MV-4-11 (cell line): ENCODE measurements around the gene ZFAND3.

ENCODE experiments used
- DNase-seq: peaks from one replicate; lab custom pipeline; 2025; lab: John Stamatoyannopoulos, UW

The ZFAND3 gene

DNA sequence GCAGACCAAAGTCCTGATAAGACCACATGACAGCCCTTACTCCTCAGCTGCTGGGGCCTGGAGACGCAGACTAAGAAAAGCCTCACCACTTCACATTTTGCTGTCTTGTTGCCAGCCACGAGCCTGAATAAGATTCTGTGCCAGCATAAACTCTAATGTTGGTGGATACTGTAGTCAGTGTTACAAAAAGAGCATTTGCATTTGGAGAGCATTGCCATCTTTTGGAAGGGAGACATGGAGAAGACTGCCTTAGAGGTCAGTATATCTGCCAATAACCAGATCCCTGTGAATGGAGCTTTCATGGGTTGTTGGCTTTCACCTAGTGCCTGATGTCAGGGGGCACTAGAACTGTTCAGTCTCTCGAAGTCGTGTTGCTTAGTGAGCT is 315.2 kb downstream of the ZFAND3 start:
- DNase-seq: no peak

DNA sequence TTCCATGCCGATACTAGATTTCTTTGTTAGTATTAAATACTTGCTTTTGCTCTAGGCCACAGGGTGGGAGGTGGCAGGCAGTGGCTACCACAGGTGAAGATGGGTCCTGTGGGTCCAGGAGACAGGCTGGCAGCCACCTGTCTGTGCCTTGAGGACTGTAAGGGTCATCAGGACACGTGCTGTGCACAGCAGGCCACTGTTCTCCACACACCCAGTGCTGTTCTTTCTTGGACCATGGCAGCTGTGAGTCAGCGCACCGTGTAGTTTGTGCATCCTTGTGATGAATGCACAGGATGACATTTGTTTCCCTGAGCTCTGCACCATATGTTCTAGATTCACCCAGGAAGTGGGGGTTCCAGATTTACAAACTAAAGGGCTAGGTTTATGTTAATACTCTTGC is 317.0 kb downstream of the ZFAND3 start:
- no peak for DNase-seq

DNA sequence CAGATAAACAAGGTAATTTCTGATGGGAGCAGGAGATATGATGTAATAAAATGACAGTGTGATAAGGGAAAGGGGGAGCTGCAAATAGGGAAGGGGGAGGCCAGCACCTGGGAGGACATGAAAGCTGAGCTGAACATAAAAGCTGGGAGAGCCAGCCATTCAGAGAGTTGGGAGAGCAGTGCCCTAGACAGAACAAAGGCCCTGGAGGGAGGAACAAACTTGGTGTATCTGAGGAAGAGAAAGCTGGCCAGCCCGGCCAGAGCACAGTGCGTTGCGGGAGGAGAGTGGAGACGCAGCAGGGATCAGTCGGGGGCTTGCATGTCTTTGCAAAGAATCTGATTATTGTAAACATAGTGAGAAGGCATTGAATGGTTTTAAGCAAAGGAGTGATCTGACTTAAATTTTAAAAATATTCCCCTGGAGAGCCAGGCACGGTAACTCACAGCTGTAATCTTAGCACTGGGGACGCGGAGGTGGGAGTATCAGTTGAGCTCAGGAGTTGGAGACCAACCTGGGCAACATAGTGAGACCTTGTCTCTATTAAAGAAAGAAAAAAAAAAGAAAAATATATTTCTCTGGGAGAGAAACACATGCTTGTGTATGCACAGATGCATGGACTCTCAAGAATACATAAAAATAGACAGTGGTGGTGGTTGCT is 318.2 kb downstream of the ZFAND3 start:
- no peak for DNase-seq

DNA sequence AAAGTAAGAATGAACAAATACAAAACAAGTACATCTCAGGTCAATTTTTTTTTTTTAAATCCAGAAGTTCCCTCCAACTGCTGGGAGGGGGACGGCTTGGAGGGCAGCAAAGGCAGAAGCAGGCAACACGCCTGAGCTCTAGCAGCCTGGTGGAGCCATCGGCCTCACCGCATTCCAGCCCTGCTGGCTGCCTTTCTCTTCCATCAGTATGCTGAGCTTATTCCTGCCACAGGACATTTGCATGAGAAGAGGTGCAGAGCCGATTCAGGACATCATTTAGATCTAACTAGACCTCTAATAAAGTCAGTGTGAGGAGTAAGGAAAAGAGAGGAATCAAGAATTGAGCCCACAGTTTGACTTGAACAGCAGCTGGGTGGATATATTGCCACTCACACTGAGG is 318.8 kb downstream of the ZFAND3 start:
- no peak for DNase-seq

DNA sequence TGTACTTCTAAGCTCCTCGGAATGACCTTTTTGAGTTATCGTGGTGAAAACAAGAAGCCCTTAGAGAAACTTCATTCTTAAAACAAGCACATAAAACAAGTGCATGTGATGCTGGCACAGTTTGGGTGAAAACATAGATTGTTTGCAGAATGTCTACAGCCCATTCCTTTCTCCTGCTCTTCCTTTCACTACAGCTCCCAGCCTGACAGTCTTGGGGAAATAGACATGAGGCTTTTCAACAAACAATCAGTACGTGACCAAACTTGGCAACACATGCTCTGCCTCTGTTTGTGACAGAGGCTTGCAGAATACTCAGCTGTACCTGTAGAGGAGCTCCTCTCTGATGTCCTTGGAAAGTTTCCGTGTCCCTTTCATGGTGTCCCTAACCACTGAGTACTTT is 321.6 kb downstream of the ZFAND3 start:
- DNase-seq: no peak

DNA sequence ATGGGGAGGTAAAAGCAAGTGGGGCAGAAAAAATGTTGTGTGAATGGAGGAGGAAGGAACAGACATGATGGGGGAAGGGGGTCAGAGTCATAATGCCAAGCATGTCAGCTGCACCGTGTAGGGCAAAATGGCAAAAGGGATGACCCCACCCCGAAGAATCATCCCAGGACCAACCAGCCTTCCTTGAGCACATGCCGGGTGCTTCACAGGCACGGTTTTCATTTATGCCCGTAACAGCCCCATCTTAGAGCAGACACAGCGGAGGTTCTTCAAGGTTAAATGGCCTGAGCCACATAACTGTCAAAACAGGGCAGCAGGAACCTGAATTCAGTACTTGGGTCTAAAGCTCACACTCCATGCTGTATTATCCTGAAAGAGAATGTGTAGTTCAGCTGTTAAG is 322.2 kb downstream of the ZFAND3 start:
- no peak for DNase-seq

DNA sequence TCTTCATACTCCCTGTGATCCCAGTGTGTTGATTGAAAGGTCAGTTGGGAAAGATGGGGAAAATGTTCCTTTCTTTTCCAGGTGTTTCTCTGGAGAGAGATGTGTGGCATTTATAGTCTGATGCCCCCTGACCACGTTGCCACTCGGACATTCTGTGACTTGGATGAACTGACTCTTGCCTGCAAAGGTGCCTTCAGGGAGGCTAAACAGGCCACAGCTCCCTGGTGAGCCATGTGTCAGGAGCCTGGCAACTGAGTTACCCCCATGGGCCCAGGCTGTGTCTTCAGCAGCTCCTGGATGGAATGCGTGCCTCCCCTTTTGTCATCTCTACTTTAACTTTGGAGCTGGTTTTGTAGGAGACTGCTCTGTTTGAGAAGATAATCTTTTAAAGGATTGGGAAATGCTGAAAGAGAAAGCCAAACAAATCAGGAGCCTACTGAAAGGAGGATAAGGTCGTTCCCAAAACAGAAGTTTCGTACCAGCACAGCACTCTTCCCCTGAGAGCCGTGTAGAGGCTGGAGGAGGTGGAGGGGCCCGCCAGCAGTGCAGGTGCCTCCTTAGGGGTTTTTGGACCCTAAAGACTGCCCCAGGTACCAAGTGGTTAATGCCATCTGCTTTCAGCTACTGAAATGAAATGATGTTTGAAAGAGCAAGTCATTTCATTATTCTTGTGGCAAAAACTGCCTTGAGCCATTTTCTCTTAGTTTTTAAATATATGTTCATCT is 322.8 kb downstream of the ZFAND3 start:
- no peak for DNase-seq

DNA sequence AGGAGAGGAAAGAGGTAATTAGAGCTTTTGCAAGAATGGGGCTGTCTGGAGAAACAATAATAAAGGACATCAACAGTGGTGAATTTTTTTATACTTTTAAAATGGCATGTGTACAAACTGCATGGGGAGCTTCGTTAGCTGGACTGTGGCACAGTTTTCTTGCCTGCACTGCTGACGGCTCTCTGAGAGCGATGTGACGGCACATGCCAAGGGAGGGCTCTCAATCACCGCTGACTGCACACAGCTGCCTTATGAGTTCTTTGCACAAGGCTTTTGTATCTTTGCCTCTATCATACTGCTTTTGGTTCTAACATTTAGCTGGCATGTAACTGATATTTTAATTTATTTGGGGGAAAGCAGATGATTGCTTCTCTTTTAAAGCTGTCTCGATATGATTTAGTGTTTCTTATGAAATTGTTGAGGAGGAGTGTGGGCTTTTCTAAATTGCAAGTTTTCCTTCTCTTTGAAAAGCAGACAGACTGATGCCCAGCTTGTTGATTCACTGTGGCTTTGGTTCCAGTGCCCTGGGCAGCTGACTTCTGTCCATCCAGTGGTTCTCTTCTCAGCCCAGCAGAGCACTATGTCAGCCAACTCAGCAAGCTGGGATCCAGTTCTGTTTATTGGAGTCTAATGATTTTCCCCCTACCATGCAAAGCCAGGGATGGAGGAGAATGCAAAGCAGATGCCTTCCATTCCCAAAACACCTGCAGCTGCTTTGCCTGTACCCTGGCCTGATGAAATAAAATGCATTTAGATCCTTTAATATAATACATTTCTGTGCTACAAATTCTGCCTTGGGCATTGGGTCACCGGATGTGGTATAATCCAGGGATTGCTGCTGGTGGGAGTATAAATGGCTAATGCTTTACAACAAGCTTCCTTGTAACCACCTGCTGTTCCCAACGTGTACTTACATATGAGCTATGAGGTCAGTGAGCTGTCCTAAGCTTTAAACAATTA is 323.9 kb downstream of the ZFAND3 start:
- DNase-seq: no peak

DNA sequence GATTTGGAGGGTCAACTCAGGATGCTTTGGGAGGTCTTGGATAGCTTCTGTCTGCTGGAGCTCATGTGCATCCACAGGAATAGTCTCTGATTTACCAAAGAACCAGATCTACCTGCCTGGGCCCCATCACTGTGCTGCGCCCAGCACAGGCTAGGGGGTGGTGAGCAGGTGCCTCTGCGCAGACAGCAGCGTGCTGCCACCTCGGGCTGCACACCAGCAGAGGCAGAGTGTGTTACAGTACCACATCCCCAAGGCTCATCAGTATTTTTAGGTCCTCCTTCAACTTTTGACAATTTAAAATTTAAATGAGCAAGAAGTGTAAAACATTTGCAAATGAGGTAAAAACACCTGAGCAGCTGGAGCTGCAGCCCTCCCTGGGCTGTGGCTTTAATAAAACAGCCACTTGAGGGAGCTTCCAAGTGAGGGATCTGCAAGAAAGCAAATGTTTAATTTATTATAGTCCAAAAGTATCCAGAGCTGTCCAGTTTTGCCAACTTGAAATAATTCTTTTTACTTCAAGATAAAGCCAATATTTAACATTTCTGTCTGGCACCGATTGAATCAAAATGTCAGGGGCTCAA is 324.9 kb downstream of the ZFAND3 start:
- no peak for DNase-seq

DNA sequence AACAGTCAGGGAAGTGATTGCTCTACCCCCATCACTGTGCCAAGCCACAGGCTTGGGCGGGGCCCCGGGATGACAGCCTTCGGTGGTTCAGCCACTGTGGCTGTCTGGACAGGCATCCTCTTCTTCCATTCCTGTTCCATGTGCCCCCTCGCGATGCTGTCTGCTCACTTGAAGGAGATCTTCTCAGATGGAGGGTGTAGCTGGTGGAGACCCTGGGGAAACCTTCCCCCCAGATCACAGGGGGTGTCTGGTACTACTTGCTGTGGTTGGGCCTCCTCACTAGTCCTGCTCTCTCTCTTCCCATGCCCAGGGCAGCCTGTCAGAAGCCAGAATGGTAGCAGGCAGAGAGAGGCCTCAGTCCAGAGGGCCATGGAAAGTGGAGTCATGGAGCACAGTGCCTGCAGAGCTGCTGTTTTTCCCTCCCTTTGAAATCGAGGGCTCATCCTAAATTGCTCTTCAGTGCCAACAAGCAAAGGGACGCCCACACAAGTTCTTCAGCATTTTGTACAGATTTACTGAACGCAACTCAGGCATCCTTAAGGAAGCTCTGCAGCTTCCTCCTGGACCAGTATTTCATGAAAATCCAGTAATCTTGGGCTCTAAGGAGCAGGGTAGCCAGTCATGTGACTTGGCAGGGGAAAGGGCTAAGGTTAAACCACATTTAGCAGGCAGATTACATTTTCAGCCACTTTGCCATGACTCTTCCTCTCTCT is 326.6 kb downstream of the ZFAND3 start:
- DNase-seq: no peak

DNA sequence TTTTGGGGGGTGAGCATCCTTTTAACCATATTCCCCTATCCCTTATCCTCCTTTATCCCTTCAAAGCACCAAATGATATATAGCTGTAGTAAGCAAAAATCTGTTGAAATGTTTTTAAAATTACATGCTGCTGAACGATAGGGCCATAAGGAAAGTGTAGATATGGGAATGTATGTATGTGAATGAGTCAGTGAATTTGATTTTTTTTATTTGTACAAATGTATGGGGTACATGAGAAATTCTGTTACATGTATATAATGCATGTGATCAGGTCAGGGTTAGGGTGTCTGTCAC is 327.2 kb downstream of the ZFAND3 start:
- DNase-seq: no peak

DNA sequence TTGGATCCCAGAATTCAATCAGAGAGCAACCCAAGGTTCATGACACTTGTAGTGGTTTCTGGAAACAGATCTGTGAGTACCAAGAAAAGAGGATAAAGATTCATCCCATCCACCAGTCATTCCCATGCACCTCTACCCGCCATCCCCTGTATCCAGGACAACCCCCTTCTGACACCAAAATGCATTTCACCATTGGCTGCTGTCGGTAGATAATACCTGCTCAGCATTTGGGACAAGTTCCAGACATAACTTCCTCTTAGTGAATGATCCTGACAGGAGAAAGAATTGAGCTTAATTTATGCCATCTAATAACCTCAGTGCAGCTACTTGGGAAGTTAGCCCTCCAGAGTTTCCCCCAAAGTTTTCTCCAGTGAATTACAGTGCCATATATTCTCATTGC is 329.1 kb downstream of the ZFAND3 start:
- no peak for DNase-seq

DNA sequence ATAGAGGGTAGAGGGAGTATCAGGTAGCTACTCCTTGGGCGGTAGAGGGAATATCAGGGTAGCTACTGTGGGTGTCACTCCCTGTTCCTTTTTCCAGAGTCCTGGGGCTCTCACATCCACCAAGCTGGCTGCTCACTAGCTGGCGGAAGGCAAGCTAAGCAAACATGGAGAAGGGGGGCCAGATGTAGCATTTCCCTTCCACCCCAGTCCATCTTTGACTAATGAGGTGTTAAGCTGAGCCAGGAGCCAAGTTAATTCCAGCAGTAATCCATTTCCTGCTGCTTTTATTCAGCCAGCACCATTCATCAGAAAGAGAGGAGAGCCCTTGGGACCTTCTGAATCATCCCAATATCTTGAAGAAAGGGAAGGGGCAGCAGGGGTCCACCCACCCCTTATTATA is 330.0 kb downstream of the ZFAND3 start:
- DNase-seq: no peak

DNA sequence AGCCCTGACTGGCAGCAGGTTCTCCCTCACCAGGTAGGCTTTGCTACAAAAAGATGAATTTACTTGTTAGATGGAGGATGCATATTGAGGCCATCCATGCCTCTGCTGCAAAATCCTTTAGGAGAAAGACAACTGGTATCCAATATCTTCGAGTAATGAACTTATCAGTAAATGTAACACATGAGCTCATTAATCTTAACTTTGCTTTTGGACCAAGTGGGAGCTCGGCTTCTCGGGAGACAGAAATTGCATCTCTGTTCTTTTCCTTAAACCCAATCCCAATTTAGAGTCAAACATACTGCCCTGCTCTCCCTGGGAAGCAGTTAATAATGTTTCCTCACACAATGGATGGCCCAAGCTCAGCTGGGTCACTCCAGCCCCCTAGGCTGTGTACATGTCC is 330.5 kb downstream of the ZFAND3 start:
- DNase-seq: no peak

DNA sequence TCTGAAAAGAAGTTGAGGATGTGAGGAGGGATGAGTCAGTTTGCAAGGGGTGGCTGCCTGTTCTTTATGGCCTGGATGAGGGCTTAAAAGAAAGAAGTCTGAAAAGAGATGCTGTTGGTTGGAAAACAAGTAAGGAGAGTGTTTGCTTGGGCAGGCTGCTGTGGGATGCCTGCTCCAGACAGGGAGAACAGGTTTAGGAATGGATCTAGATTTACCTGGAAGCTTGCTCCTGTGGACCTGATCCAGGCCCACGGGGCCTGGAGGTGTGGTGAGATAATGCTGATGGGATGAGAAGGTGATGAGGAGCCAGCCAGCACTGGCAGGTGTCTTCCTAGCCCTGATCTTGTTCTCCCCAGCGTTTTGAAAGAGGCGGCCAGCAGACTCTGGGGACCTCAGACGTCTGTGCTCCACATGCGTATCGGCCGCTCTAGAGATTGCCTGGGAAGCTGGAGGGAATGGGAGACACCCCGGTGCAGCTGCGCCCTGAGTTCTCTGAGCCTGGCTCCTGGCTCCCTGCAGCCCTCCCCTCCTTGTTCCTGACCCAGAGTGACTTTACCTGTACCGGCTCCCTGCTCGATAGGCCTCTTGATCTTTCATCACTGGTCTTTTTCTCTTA is 331.3 kb downstream of the ZFAND3 start:
- no peak for DNase-seq

DNA sequence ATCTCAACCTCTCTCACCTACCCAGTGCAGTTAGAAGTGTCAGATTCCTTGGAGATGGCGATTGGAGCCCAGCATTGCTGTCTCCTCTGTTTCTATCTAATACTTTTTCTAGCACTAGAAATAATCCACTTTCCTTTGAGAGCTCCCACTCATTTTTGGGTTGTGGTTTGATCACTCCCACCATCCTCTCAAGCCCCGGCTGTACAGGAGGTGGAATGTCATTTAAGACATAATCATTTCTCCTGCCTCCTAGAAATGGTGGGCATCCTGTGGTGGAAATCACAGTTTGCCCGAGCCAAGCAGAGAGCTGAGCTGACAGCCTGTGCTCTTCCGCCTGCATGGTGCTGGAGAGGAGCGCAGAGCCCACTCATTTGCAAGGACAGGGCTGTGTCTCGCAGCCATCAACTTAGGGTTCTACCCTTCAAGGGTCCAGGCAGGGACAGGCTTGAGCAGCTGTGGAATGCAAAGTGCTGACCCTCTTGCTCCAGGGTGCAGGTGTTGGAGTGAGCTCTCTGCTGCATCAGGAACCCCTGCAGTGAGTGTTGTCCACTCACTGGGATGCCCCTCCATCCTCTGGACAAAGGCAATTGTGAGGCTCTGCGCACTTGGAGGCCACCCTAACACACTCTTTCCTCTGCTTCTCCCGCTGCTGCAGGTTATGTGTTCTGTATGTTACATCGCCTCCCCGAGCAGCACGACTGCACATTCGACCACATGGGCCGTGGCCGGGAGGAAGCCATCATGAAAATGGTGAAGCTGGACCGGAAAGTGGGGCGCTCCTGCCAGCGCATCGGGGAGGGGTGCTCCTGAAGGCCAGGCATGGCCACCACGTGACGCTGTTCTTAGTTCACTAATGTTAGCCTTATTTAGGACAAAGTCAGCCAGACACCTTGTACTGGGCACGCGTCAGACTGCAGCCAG is 332.3 kb downstream of the ZFAND3 start:
- DNase-seq: no peak

DNA sequence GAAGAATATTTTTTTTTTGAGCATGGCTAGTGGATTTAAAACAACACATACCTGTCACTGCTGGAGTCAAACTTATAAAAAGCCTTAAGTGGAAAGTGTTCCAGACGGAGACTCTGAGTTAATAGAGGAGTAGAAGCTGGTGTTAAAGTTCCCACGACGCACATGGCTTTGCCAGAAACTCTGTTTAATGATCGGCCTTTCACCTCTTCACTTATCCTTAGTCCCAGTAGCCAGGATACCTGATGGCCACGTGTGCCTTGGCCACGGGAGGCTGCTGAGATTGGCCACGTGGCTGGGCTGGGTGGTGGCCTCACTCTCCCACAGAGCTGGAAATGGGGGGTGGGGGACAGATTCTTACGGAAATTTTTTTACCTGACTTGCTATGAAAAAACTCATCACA is 333.1 kb downstream of the ZFAND3 start:
- DNase-seq: no peak

DNA sequence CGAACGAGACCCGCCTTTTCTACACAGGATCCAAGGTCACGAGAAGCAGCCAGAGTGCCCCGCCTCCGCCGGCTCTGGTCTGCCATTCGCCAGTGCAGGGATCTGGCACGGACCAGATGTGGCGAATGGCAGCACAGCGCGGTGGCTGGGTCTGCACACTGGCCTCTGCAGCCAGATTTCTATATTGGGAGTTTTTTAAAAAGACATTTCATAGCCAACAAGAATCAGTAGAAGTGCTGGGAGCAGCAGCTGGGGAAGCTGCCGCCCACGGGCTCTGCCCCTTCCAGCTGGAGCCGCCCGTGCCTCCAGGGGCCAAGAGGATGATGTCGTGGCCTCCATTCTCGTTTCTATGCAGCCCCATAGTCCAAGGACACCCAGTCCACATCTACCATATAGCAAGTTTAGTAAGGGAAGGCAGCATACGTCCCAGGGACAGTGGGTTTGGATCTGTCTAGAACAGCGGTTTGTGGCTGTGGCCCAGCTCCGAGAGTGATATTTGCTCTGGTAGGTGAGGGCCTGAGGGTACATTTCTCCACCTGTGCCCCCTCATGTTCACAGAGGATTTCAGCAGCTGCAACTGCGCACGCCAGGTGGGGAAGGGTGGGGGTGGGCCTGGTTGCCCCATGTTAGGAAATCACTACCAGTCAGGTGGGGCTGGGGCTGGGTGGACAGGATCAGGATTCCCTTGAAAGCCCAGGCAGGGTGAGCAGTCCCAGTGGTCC is 333.7 kb downstream of the ZFAND3 start:
- no peak for DNase-seq

DNA sequence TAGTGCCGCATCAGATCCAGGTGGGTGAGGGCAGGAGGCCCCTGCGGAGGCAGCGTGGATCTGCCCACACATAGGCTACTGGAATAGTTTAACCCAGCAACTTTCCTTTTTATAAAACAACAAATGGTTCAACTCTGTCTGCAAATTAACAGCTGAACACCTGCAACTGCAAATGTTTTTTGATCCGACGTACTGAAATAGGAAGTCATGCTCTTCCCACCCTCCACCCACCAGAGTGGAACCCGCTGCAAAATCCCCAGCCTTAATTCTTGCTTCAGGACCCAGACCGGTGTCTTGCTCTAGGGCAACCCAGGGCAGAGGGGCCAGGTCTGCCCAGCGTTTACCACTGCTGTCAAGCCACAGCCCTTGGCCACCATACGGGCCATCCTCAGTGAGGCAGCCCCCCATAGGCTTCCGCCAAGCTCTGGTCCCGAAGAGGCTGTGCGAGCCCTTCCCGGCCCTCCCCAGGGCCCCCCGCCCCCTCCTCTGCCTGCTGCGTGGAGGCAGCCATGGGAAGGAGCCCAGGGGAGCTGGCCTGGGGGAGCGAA is 334.3 kb downstream of the ZFAND3 start:
- no peak for DNase-seq

DNA sequence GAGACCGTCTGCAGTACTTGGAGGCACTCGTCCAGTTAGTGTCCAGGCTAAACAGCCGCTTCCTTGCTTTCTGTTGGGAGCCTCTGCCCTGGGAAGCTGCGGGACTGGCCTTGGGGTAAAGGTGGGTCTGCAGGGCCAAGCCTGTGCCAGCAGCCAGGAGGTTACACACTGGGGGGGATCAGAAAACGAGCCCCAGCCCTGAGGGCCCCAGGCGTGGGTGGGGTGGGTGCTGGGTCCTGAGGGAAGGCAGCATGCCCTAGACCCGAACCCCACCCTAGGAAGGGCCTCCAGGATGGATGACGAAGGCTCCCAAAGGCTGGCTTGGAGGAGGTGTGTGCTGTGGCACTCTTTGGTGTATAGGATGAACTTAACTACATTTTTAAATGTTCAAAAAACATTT is 335.2 kb downstream of the ZFAND3 start:
- no peak for DNase-seq
